ENCODE measurements around the gene NIF3L1. TPM values are rescaled to one million over a fixed set of nuclear protein-coding genes. Genes with fewer than 3 reads are reported as not detected.
"Not testable (repeated sequence)": the region's sequence is repeated elsewhere in the genome, so short reads cannot be mapped to it uniquely, and the experiment has no call there.

NIF3L1 gene
- polyA plus RNA-seq, 3 donors: 12.1 to 25.9 (median 17.2) TPM

- 0 to 2% (median 1%) methylated on average over 85 to 89 of the region's 89 CpGs for WGBS, 3 donors
- H3K27ac ChIP-seq (ENCODE audit: low read depth, low read length): peak within 1 kb of the TSS; percentile 99
Measured at GRCh38 chr2:200864176-200865034, 24.8 kb upstream of the NIF3L1 start, which contains the start of gene CLK1. CLK1 (minus strand) TSS chr2:200864658; CDS start chr2:200861862, 2,796 bp downstream.

- WGBS, 3 donors: 81 to 97% (median 81%) methylated on average over 2 of the region's 2 CpGs
- H3K27ac ChIP-seq (ENCODE audit: low read depth, low read length): no peak overlapping the region
Measured at GRCh38 chr2:200869014-200869413, 20.2 kb upstream of the NIF3L1 start.

GRCh38 chr2:200871151-200871550 is 18.0 kb upstream of the NIF3L1 start:
- no peak overlapping the region for H3K27ac ChIP-seq (ENCODE audit: low read depth, low read length)
- 67 to 80% (median 72%) methylated on average over 3 of the region's 3 CpGs for WGBS, 3 donors

- 95 to 98% (median 95%) methylated on average over 6 of the region's 6 CpGs for WGBS, 3 donors
- no peak overlapping the region for H3K27ac ChIP-seq (ENCODE audit: low read depth, low read length)
Measured at GRCh38 chr2:200873560-200873959, 15.6 kb upstream of the NIF3L1 start.

- H3K27ac ChIP-seq (ENCODE audit: low read depth, low read length): no peak overlapping the region
Measured at GRCh38 chr2:200877443-200877842, 11.7 kb upstream of the NIF3L1 start.

GRCh38 chr2:200878289-200878880 is 10.8 kb upstream of the NIF3L1 start:
- no peak overlapping the region for H3K27ac ChIP-seq (ENCODE audit: low read depth, low read length)
- 86 to 95% (median 95%) methylated on average over 2 of the region's 2 CpGs for WGBS, 3 donors

- whole genome bisulfite sequencing, 3 donors: 79 to 95% (median 84%) methylated on average over 2 of the region's 2 CpGs
Measured at GRCh38 chr2:200881715-200882249, 7.4 kb upstream of the NIF3L1 start.

GRCh38 chr2:200899482-200899881 is 10.3 kb downstream of the NIF3L1 start:
- no peak overlapping the region for H3K27ac ChIP-seq (ENCODE audit: low read depth, low read length)

More at GRCh38 chr2:200881715-200882249, 7.4 kb upstream of the NIF3L1 start:
- H3K27ac ChIP-seq (ENCODE audit: low read depth, low read length): not testable (repeated sequence)

GRCh38 chr2:200901459-200902072 is 12.4 kb downstream of the NIF3L1 start:
- 3 to 7% (median 7%) methylated on average over 4 of the region's 4 CpGs for WGBS, 3 donors
- no peak overlapping the region for H3K27ac ChIP-seq (ENCODE audit: low read depth, low read length)

GRCh38 chr2:200905618-200906296 is 16.6 kb downstream of the NIF3L1 start:
- H3K27ac ChIP-seq (ENCODE audit: low read depth, low read length): no peak overlapping the region
- 48 to 53% (median 53%) methylated on average over 2 of the region's 2 CpGs for WGBS, 3 donors

GRCh38 chr2:200909958-200910357 is 20.8 kb downstream of the NIF3L1 start:
- H3K27ac ChIP-seq (ENCODE audit: low read depth, low read length): no peak overlapping the region
- WGBS, 3 donors: 95 to 96% (median 95%) methylated on average over 4 of the region's 4 CpGs

- no peak overlapping the region for H3K27ac ChIP-seq (ENCODE audit: low read depth, low read length)
Measured at GRCh38 chr2:200913654-200914053, 24.5 kb downstream of the NIF3L1 start.

GRCh38 chr2:200922439-200922838 is 33.3 kb downstream of the NIF3L1 start:
- WGBS, 3 donors: 87 to 90% (median 87%) methylated on average over 6 of the region's 6 CpGs
- H3K27ac ChIP-seq (ENCODE audit: low read depth, low read length): no peak overlapping the region

- 74 to 85% (median 82%) methylated on average over 2 of the region's 2 CpGs for WGBS, 3 donors
Measured at GRCh38 chr2:200929334-200930249, 40.4 kb downstream of the NIF3L1 start.

GRCh38 chr2:200930947-200931626 is 41.9 kb downstream of the NIF3L1 start:
- 49 to 63% (median 55%) methylated on average over 3 of the region's 3 CpGs for WGBS, 3 donors

More at GRCh38 chr2:200929334-200930249, 40.4 kb downstream of the NIF3L1 start:
- H3K27ac ChIP-seq (ENCODE audit: low read depth, low read length): no peak overlapping the region

GRCh38 chr2:200939832-200940231 is 50.7 kb downstream of the NIF3L1 start:
- WGBS, 3 donors: 89 to 97% (median 93%) methylated on average over 1 of the region's 1 CpG
- H3K27ac ChIP-seq (ENCODE audit: low read depth, low read length): no peak overlapping the region

More at GRCh38 chr2:200930947-200931626, 41.9 kb downstream of the NIF3L1 start:
- H3K27ac ChIP-seq (ENCODE audit: low read depth, low read length): no peak overlapping the region

- no peak overlapping the region for H3K27ac ChIP-seq (ENCODE audit: low read depth, low read length)
- WGBS, 3 donors: 83 to 94% (median 90%) methylated on average over 1 of the region's 1 CpG
Measured at GRCh38 chr2:200943527-200944105, 54.4 kb downstream of the NIF3L1 start.

All from adipose tissue (tissue), 3 donors.